ENCODE results near the gene TDRD3.

The TDRD3 gene

DNA sequence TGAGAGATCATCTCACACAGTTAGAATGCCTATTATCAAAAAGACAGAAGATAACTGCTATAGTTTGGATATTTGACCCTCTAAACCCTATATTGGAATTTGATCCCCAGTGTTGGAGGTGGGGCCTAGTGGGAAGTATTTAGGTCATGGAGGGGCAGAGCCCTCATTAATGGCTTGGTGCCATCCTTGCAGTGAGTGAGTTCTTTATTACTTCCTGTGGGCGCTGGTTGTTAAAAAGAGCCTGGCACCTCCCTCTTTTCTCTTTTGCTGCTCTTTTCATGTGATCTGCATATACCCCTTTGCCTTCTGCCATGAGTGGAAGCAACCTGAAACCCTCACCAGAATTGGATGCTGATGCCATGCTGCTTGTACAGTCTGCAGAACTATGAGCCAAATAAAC, 66.8 kb downstream of the TDRD3 start:
- DNase-seq: peak; percentile 1

- no peak for DNase-seq
These were observed 70.1 kb downstream of the TDRD3 start for GRCh38 chr13:60467098-60467497.

DNA sequence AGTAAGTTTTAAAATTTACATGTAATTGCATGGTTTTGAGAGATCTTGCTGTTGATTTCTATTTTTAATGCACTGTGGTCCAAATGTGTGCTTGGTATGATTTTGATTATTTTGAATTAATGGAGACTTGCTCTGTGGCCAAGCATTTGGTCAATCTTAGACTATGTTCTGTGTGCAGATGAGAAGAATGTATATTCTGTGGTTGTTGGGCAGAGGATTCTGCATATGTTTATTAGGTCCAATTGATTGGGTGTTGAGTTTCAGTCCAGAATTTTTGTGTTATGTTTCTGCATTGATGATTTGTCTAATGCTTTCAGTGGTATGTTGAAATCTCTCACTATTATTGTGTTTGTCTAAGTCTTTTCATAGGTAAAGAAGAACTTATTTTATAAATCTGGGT, 82.3 kb downstream of the TDRD3 start:
- no peak for DNase-seq

- DNase-seq: peak; percentile 10
These were observed 85.0 kb downstream of the TDRD3 start for GRCh38 chr13:60482012-60482411.

DNA sequence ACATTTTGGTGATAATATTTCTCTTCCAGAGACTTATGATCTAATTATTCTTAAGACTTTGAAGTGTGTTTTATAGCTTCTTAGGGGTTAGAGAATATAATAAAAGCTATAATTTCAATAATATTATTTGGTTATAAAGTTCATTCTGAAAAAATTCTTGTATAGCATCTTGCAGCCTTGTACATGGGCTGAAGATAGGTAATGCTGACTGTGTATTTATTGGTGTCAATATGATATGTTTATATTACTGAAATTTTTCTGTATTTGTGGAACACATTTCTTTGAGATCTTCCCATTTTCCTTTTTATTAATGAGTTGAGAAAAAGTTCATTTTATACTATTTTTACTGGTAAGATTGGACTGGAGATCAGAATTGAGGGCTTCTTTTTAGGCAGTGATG, 87.8 kb downstream of the TDRD3 start:
- DNase-seq: no peak

GRCh38 chr13:60491531-60491930, 94.5 kb downstream of the TDRD3 start:
- DNase-seq: no peak

- DNase-seq: no peak
These were observed 95.2 kb downstream of the TDRD3 start for GRCh38 chr13:60492187-60492586.

GRCh38 chr13:60494296-60494695, 97.3 kb downstream of the TDRD3 start:
- DNase-seq: no peak

- no peak for DNase-seq
These were observed 104.2 kb downstream of the TDRD3 start for GRCh38 chr13:60501236-60501635.

- DNase-seq: peak; percentile 3
These were observed 112.8 kb downstream of the TDRD3 start for GRCh38 chr13:60509601-60510386.

DNA sequence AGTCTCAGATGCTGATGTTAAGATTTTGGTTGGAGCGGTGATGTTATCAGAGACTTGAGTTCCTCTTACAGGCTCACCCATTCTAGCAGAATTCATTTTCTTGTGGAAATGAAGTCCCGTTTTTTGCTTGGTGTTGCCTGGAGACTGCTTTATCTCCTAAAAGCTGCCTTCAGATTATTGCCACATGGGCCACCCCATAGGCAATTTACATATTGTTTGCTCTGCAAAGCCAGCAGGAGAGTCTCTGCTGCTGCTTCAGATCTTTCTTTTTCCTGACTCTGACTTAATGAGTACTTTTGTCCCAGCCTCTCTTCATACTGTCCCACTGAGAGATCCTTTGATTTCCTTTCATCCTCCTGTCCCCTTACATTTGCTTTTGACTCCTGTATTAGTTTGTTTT, 114.6 kb downstream of the TDRD3 start:
- no peak for DNase-seq

DNA sequence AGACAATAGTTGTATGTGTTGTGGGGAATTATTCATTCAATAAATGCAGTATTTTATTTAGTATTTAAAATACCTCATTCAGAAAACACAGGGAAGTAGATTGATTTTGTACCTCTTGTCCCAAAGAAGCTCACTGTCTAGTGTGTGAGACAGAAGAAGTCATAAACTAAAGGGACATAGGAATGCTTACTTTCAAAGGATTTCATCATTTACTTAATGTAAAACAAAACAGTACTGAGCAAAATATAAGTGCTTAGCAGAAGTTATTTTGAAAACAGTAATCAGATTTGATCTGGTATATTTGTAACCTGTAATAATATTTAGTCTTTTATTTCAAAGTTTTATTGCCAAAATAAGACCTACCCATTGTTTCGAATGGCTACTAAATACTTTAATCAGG, 117.9 kb downstream of the TDRD3 start:
- DNase-seq: peak; percentile 12

- no peak for DNase-seq
These were observed 122.5 kb downstream of the TDRD3 start for GRCh38 chr13:60519496-60519895.

- DNase-seq: no peak
These were observed 124.0 kb downstream of the TDRD3 start for GRCh38 chr13:60520902-60521569.

GRCh38 chr13:60538566-60538965, 141.5 kb downstream of the TDRD3 start:
- no peak for DNase-seq

DNA sequence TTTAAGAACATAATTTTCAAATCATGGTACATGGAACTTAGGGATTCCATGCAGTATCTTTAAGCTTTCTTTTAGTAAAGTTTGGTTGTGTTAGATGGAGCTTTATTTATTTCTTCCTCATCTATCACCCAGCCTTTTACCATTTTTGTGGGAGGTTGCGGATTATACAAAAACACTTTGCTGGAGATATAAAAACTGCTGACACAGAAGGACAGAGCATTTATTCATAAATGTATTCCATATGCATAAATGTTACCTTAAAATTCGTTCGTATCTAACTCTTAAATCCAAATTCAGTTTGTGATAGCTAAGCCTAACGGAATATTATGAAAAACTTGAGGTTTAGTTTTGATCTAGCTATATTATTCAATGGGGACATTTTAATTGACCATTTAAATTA, 143.3 kb downstream of the TDRD3 start:
- no peak for DNase-seq

GRCh38 chr13:60562096-60562780, 165.2 kb downstream of the TDRD3 start:
- peak; percentile 29 for DNase-seq

GRCh38 chr13:60571571-60571970, 174.6 kb downstream of the TDRD3 start:
- DNase-seq: no peak

DNA sequence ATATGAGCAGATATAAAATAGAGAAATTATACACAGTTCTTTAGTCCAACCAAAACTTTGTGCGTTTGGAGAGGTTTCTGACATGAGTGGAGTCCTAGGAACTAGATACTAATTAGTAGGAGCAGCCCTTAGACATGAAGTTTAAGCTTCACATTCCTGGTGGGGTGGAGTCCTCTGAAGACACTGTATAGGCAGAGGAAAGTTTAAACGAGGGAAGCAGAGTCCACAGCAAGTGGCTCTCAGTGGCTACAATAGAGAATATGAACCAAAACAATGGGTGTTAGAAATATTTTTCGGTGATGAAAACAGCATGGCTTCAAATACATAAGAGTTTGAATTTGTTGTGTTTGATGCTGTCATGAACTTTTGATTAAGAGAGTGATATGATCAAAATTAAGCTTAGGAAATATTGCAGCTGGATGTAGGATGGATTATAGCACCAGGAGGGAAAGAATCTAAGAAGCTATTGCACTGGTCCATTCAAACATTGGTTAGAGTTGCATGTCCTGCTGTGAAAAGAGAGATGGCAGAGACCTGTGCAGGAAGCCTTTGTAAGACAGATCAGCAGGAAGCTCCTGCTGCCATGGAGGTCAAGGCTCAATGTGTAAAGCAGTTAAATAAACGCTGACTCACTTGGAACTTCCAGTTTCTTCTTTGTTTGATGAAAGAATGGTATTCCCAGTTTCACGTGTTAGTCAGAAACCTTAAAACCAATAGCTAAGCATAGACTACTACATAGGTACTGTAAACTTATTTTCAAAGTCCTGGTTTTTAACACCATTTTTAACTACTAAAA, 175.2 kb downstream of the TDRD3 start:
- peak; percentile 58 for DNase-seq

DNA sequence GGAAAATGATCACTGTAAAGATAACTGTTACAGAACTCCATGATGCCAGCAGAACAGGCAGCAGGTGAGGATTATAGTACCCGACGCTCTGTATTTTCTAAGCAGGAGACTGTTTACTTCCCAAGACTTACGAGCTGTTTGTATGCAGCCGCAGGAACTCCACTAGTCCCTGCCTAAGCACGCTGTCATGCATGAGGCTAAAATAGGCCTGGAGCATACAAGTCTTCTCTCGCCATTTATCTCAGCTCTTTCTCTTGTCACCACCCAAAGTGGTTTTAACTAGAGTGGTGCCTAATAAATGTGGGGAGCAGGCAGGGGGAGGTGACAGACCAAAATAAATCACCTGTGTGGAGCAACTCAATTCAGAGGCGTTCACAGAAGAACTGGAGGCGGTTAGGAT, 175.8 kb downstream of the TDRD3 start:
- DNase-seq: no peak

DNA sequence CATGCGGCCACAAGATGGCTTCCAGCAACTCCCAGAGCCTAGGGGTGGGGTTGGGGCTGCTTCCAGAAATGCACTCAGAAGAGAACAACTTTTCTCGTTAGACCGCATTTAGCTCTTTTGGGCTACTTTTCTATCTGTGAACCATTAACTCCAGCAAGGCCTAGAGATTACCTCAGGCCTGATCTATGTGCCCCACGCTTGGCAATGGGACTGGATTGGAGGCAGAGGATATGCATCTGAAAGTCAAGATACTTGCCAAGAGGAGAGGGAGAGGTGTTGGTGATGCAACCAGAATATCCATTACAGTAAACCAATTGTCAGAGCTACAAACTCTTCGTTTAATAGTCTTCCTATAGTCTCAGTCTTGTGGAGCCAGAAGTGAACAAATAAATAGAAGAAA, 177.7 kb downstream of the TDRD3 start:
- DNase-seq: no peak

GRCh38 chr13:60575142-60575541, 178.1 kb downstream of the TDRD3 start:
- DNase-seq: no peak

DNA sequence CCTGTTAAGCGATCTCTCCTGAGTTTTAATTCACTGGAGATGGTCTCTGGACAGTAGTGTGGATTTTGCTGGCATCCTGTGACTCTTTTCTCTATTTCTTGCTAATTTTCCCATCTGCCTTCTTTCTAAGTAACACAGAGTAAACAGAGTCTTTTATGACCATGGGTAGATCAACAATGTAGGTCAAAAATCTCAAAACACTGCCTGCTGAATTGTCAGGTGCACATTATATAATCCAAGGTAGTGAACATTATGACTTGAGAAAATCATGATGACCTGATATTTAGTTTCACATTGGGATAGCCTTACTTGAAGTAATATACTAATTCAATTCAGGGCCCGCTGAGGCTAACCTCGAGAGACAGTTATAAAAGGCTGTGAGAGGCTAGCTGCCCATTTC, 180.7 kb downstream of the TDRD3 start:
- no peak for DNase-seq

Data from fibroblast of skin of abdomen (primary cell).